SU-DHL-6 (cell line): ENCODE results near the gene SLC47A2.
A peak's percentile ranks its signal among the peaks of the same experiment; 100 is the strongest.

ENCODE experiments used
- H2AFZ ChIP-seq: fragments of 200-600 bp; sonication (generic); 2 replicates; pipeline ENCODE4 v1.6.1; 2014; ENCODE audit warnings: low read depth, mild to moderate bottlenecking, moderate library complexity, mixed read lengths, antibody characterized with exemption, low read length; ENCODE audit not compliant: severe bottlenecking
- H3F3A ChIP-seq: fragments of 200-600 bp; shearing (Covaris generic); 2 replicates; pipeline ENCODE4 v1.6.0; 2016; ENCODE audit warnings: antibody characterized with exemption, mild to moderate bottlenecking; ENCODE audit not compliant: insufficient read depth
- H3K27ac ChIP-seq: fragments of 200-600 bp; sonication (generic); 2 replicates; pipeline ENCODE4 v1.5.1; 2016; ENCODE audit warnings: low read depth, mild to moderate bottlenecking, low read length, moderate library complexity, mixed read lengths
- H3K27me3 ChIP-seq: fragments of 200-600 bp; sonication (generic), shearing (Covaris generic); 2 replicates; pipeline ENCODE4 v1.6.0; 2014; ENCODE audit warnings: mild to moderate bottlenecking, low read length
- H3K36me3 ChIP-seq: fragments of 200-600 bp; sonication (generic); 2 replicates; pipeline ENCODE4 v1.6.1; 2014; ENCODE audit warnings: mild to moderate bottlenecking, low read length, mixed read lengths
- H3K4me2 ChIP-seq: fragments of 300-600, 200-600 bp; shearing (Covaris generic), sonication (generic); 2 replicates; pipeline ENCODE4 v1.6.0; 2014; ENCODE audit warnings: low read length, low read depth, mild to moderate bottlenecking; ENCODE audit not compliant: poor library complexity, severe bottlenecking
- H3K4me3 ChIP-seq: fragments of 200-600 bp; sonication (generic); 2 replicates; pipeline ENCODE4 v1.5.1; 2014; ENCODE audit warnings: antibody characterized with exemption, low read length, mild to moderate bottlenecking, mixed read lengths; ENCODE audit not compliant: insufficient read depth, poor library complexity, severe bottlenecking
- H3K79me2 ChIP-seq: fragments of 200-600 bp; sonication (generic); 2 replicates; pipeline ENCODE4 v1.6.1; 2014; ENCODE audit warnings: mild to moderate bottlenecking, low read length, moderate library complexity; ENCODE audit not compliant: insufficient read depth
- H3K9ac ChIP-seq: fragments of 200-600 bp; sonication (generic); 2 replicates; pipeline ENCODE4 v1.7.0; 2014; ENCODE audit warnings: mild to moderate bottlenecking, low read length
- H3K9me2 ChIP-seq: fragments of 200-600 bp; sonication (generic); replicated peaks from 2 replicates; pipeline ENCODE4 v1.6.1; 2014; ENCODE audit warnings: low read length; ENCODE audit not compliant: insufficient read depth
- H3K9me3 ChIP-seq: fragments of 200-600 bp; sonication (generic); 2 replicates; pipeline ENCODE4 v1.6.1; 2014; ENCODE audit warnings: low read length, mixed read lengths; ENCODE audit not compliant: insufficient read depth
- H4K20me1 ChIP-seq: fragments of 200-600 bp; sonication (generic); 2 replicates; pipeline ENCODE4 v1.6.1; 2014; ENCODE audit warnings: low read depth, mild to moderate bottlenecking, antibody characterized with exemption, low read length, moderate library complexity, mixed read lengths
- EZH2phosphoT487 ChIP-seq: fragments of 200-600 bp; sonication (generic), shearing (Covaris generic); conservative IDR thresholded peaks from 2 replicates; pipeline ENCODE4 v1.6.1; 2018; ENCODE audit warnings: mild to moderate bottlenecking, antibody characterized with exemption, low read length, moderate library complexity, mixed read lengths
- TF ChIP-seq, protein P1 (sequence below): fragments of 200-600 bp; sonication (generic); IDR thresholded peaks from one replicate; pipeline ENCODE4 v1.5.1; 2017; ENCODE audit warnings: antibody characterized with exemption, mild to moderate bottlenecking, low read length, moderate library complexity; ENCODE audit not compliant: insufficient read depth, poor library complexity, severe bottlenecking

Gene SLC47A2

GRCh38 chr17:19762515-19762961 is 46.2 kb upstream of the SLC47A2 start:
- Histone ChIP-seq H3F3A (no peaks in the 10 kb centered on the region), H3K4me2 (no peak overlapping the region), H3K9me2 (no peaks in the 10 kb centered on the region), H2AFZ (no peak overlapping the region), H3K36me3 (no peaks in the 10 kb centered on the region), H3K27ac (no peak overlapping the region), H3K4me3 (no peak overlapping the region), H3K9me3 (no peaks in the 10 kb centered on the region), H3K27me3 (no peaks in the 10 kb centered on the region), H3K9ac (no peak overlapping the region), H3K79me2 (no peaks in the 10 kb centered on the region), H4K20me1 (no peaks in the 10 kb centered on the region)
- TF ChIP-seq, protein P1, sequence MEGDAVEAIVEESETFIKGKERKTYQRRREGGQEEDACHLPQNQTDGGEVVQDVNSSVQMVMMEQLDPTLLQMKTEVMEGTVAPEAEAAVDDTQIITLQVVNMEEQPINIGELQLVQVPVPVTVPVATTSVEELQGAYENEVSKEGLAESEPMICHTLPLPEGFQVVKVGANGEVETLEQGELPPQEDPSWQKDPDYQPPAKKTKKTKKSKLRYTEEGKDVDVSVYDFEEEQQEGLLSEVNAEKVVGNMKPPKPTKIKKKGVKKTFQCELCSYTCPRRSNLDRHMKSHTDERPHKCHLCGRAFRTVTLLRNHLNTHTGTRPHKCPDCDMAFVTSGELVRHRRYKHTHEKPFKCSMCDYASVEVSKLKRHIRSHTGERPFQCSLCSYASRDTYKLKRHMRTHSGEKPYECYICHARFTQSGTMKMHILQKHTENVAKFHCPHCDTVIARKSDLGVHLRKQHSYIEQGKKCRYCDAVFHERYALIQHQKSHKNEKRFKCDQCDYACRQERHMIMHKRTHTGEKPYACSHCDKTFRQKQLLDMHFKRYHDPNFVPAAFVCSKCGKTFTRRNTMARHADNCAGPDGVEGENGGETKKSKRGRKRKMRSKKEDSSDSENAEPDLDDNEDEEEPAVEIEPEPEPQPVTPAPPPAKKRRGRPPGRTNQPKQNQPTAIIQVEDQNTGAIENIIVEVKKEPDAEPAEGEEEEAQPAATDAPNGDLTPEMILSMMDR = peak; percentile 57
- no peak for TF ChIP-seq EZH2phosphoT487

DNA sequence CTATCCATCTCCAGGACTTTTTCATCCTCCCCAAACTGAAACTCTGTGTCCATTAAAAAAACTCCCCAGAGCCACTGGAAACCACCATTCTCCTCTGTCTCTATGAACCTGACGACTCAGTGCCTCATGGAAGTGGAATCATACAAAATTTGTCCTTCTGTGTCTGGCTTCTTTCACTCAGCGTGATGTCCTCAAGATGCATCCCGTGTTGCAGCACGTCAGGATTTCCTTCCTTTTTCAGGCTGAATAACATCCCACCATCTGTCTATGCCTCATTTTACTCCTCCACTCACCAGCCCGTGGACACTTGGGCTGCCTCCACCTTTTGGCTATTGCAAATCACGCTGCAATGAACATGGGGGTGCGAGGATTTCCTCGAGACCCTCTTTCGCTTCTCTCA is 44.4 kb upstream of the SLC47A2 start:
- no peaks in the 10 kb centered on the region for H3K27me3 ChIP-seq
- no peaks in the 10 kb centered on the region for H3K9me3 ChIP-seq
- no peaks in the 10 kb centered on the region for H3K9me2 ChIP-seq
- no peak overlapping the region for H3K4me2 ChIP-seq
- H2AFZ ChIP-seq = no peak overlapping the region
- TF ChIP-seq, protein P1 = no peak
- TF ChIP-seq EZH2phosphoT487 = no peak
- H3K4me3 ChIP-seq = no peak overlapping the region
- H3K9ac ChIP-seq = no peak overlapping the region
- H3F3A ChIP-seq = no peaks in the 10 kb centered on the region
- H3K79me2 ChIP-seq = no peaks in the 10 kb centered on the region
- H3K27ac ChIP-seq = no peak overlapping the region
- no peaks in the 10 kb centered on the region for H3K36me3 ChIP-seq
- no peaks in the 10 kb centered on the region for H4K20me1 ChIP-seq

DNA sequence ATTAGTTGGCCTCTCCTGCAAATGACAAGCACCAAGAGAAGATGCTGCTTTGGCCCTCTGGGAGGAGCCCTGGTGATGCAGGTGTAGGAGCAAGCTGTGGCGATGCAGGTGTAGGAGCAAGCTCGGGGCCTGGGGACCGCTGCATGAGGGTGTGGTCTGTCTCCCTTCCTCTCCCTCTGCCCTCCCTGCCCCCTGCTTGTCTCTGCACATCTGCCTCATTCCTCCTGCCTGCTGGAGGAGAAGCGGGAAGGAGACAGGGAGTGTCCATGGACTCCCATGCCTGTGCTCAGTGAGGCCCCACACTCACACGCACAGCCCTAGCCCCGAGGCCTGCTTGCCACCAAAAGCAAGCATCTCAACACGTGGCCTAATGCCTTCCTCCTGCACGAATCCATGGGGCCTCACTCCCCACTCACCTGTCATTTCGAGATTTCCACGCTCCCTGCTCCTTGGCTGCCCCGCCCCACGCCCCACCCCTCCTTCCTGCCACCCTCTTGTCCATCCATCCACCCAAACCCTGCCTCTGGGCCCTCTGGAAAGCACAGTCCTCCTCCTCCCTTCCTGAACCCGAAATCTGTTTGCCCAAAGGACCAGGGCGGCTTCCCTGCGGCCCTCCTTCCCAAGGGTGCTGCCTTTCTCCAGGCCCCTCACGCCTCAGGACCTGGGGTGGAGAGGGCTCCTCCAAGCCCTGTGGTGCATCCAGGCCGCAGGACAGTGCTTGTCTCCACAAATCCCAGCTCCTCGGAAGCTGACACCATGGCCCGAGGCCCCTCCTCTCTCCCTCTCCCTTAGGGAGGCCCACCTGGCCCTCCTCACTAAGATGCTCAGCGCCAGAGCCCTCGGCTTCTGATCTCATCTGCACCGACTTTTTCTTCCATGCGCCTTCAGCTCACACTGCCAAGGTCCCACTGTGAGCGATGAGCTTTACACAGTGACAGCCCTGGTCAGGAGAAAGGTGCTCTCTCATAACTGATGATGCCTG is 43.5 kb upstream of the SLC47A2 start:
- no peak overlapping the region for H3K4me2 ChIP-seq
- no peak overlapping the region for H3K27ac ChIP-seq
- H3K4me3 ChIP-seq = no peak overlapping the region
- H3K9ac ChIP-seq = no peak overlapping the region
- no peaks in the 10 kb centered on the region for H4K20me1 ChIP-seq
- H3K79me2 ChIP-seq = no peaks in the 10 kb centered on the region
- TF ChIP-seq, protein P1 = no peak
- no peak for TF ChIP-seq EZH2phosphoT487
- H3K9me3 ChIP-seq = no peaks in the 10 kb centered on the region
- H3K36me3 ChIP-seq = no peaks in the 10 kb centered on the region
- no peaks in the 10 kb centered on the region for H3K27me3 ChIP-seq
- no peak overlapping the region for H2AFZ ChIP-seq
- H3K9me2 ChIP-seq = no peaks in the 10 kb centered on the region
- no peaks in the 10 kb centered on the region for H3F3A ChIP-seq
